H1 (cell line): ENCODE data around the gene GLOD4. TPM values are rescaled to one million over a fixed set of nuclear protein-coding genes. Genes with fewer than 3 reads are reported as not detected.

Source experiments
- CTCF ChIA-PET: fragments of 300-600 bp; sonication (Branson Sonifier 250); formaldehyde crosslinking; loops from one replicate; lab custom pipeline; 2021; ENCODE audit not compliant: partially characterized antibody; lab: Charles Lee
- POLR2A ChIA-PET: fragments of 300-600 bp; sonication (Branson Sonifier 250); formaldehyde crosslinking; loops from one replicate; lab custom pipeline; 2021; ENCODE audit warnings: inconsistent platforms; ENCODE audit not compliant: partially characterized antibody; lab: Charles Lee
- DNase-seq, 2 experiments: peaks; one replicate each; pipeline versions ENCODE4 v3.0.0 to v3.0.0-alpha.2; 2010 to 2022; ENCODE audit warnings: low spot score in 2 of 2, low read depth in 1 of 2, mixed read lengths in 1 of 2
- FAIRE-seq: peaks from 2 replicates; lab custom pipeline; 2011; peaks lifted over from hg19 to GRCh38; lab: Jason Lieb, UNC
- H2AFZ ChIP-seq: 2 replicates; pipeline ENCODE4 v1.8.1; 2012; ENCODE audit warnings: low read length, inconsistent platforms
- H2AK5ac ChIP-seq: 2 replicates; pipeline ENCODE4 v1.6.1; 2013; ENCODE audit warnings: low read depth, low read length
- H2BK120ac ChIP-seq: replicated peaks from 2 replicates; pipeline ENCODE3; 2013; ENCODE audit warnings: low read depth, low read length, inconsistent platforms
- H2BK12ac ChIP-seq: 2 replicates; pipeline ENCODE4 v1.6.1; 2013; ENCODE audit warnings: low read depth, low read length
- H2BK15ac ChIP-seq: 2 replicates; pipeline ENCODE4 v1.6.1; 2013; ENCODE audit warnings: low read length
- H2BK20ac ChIP-seq: 2 replicates; pipeline ENCODE4 v1.6.1; 2013; ENCODE audit warnings: low read length
- H2BK5ac ChIP-seq: 2 replicates; pipeline ENCODE4 v1.6.1; 2013; ENCODE audit warnings: low read depth, low read length
- H3K14ac ChIP-seq: 2 replicates; pipeline ENCODE4 v1.6.1; 2013; ENCODE audit warnings: inconsistent platforms; ENCODE audit not compliant: insufficient read length
- H3K18ac ChIP-seq: 2 replicates; pipeline ENCODE4 v1.6.1; 2013; ENCODE audit warnings: low read length; ENCODE audit errors: extremely low read depth
- H3K23ac ChIP-seq: 2 replicates; pipeline ENCODE4 v1.6.1; 2013; ENCODE audit warnings: inconsistent platforms; ENCODE audit not compliant: insufficient read length
- H3K23me2 ChIP-seq: 2 replicates; pipeline ENCODE4 v1.6.1; 2013; ENCODE audit warnings: low read depth, low read length
- H3K27ac ChIP-seq: 2 replicates; pipeline ENCODE4 v1.6.1; 2011; ENCODE audit warnings: low read depth, low read length, inconsistent platforms
- H3K27me3 ChIP-seq, 4 experiments: replicated peaks in 1 of 4; 1 replicate in 1 of 4; 2 replicates in 3 of 4; pipeline versions ENCODE4 v1.6.1 to v1.8.1; 2011 to 2013; ENCODE audit warnings: low read length in 3 of 4, mild to moderate bottlenecking in 3 of 4, inconsistent platforms in 2 of 4, mixed read lengths in 2 of 4, moderate library complexity in 1 of 4; ENCODE audit not compliant: control insufficient read depth in 3 of 4, insufficient read depth in 3 of 4; ENCODE audit errors: extremely low read depth in 1 of 4
- H3K36me3 ChIP-seq, 4 experiments: 2 replicates each; pipeline versions ENCODE4 v1.6.1 to v1.8.1; 2011 to 2013; ENCODE audit warnings: mild to moderate bottlenecking in 4 of 4, low read length in 3 of 4, moderate library complexity in 2 of 4, control low read depth in 1 of 4, inconsistent platforms in 1 of 4; ENCODE audit not compliant: insufficient read depth in 4 of 4, control insufficient read depth in 2 of 4
- H3K4ac ChIP-seq: replicated peaks from 2 replicates; pipeline ENCODE3; 2013; ENCODE audit warnings: low read length, low read depth, mixed read lengths, inconsistent platforms; ENCODE audit not compliant: insufficient read length
- H3K4me1 ChIP-seq, 4 experiments: replicated peaks in 1 of 4; 1 replicate in 1 of 4; 2 replicates in 3 of 4; pipeline versions ENCODE4 v1.6.1 to v1.8.1; 2011 to 2013; ENCODE audit warnings: low read length in 3 of 4, inconsistent platforms in 2 of 4, mixed read lengths in 1 of 4; ENCODE audit not compliant: insufficient read depth in 4 of 4, control insufficient read depth in 3 of 4
- H3K4me2 ChIP-seq, 2 experiments: 2 replicates each; pipeline versions ENCODE4 v1.6.1 to v1.8.1; 2011 to 2013; ENCODE audit warnings: low read depth in 2 of 2, low read length in 2 of 2, control low read depth in 1 of 2, inconsistent platforms in 1 of 2, mild to moderate bottlenecking in 1 of 2; ENCODE audit not compliant: insufficient read depth in 1 of 2
- H3K4me3 ChIP-seq, 4 experiments: fragments of 200-600, 300-600 bp in 1 of 4; sonication (generic), shearing (Covaris generic), sonication (Bioruptor Twin) in 1 of 4; 2 replicates each; pipeline versions ENCODE4 v1.5.1 to v1.8.1; 2011 to 2016; ENCODE audit warnings: low read length in 4 of 4, low read depth in 3 of 4, control low read depth in 2 of 4, inconsistent platforms in 2 of 4, mild to moderate bottlenecking in 2 of 4, mixed read lengths in 1 of 4, moderate library complexity in 1 of 4; ENCODE audit not compliant: insufficient read depth in 2 of 4; ENCODE audit errors: extremely low read depth in 1 of 4
- H3K56ac ChIP-seq: replicated peaks from 2 replicates; pipeline ENCODE3; 2013; ENCODE audit warnings: low read depth, mild to moderate bottlenecking, mixed read lengths, low read length, inconsistent platforms; ENCODE audit not compliant: insufficient read length
- H3K79me1 ChIP-seq: 2 replicates; pipeline ENCODE4 v1.6.1; 2013; ENCODE audit warnings: low read depth, low read length, control low read depth
- H3K79me2 ChIP-seq, 2 experiments: 2 replicates each; pipeline versions ENCODE4 v1.6.1 to v1.8.1; 2012 to 2013; ENCODE audit warnings: low read length in 2 of 2, mild to moderate bottlenecking in 2 of 2, inconsistent platforms in 1 of 2; ENCODE audit not compliant: insufficient read depth in 2 of 2, control insufficient read depth in 1 of 2
- H3K9ac ChIP-seq, 4 experiments: replicated peaks in 1 of 4; 1 replicate in 1 of 4; 2 replicates in 3 of 4; pipeline versions ENCODE4 v1.6.1 to v1.8.1; 2011 to 2013; ENCODE audit warnings: low read depth in 3 of 4, low read length in 3 of 4, control low read depth in 2 of 4, mild to moderate bottlenecking in 2 of 4, moderate library complexity in 2 of 4, inconsistent platforms in 1 of 4; ENCODE audit errors: extremely low read depth in 1 of 4
- H3K9me3 ChIP-seq, 2 experiments: 2 replicates each; pipeline versions ENCODE4 v1.6.1 to v1.8.1; 2012 to 2013; ENCODE audit warnings: mild to moderate bottlenecking in 2 of 2, moderate library complexity in 2 of 2, control low read depth in 1 of 2, inconsistent platforms in 1 of 2, low read depth in 1 of 2, low read length in 1 of 2, mixed read lengths in 1 of 2; ENCODE audit not compliant: insufficient read depth in 2 of 2
- H4K20me1 ChIP-seq, 2 experiments: replicated peaks in 1 of 2; 2 replicates each; pipeline versions ENCODE3 to v1.8.1; 2011 to 2013; ENCODE audit warnings: inconsistent platforms in 2 of 2, low read length in 2 of 2, mild to moderate bottlenecking in 1 of 2; ENCODE audit not compliant: insufficient read depth in 2 of 2, control insufficient read depth in 1 of 2
- H4K5ac ChIP-seq: 2 replicates; pipeline ENCODE4 v1.6.1; 2013; ENCODE audit warnings: low read length, low read depth, mixed read lengths, inconsistent platforms; ENCODE audit not compliant: insufficient read length
- H4K8ac ChIP-seq: 2 replicates; pipeline ENCODE4 v1.8.0; 2013; ENCODE audit warnings: mild to moderate bottlenecking, moderate library complexity, low read length, inconsistent platforms; ENCODE audit not compliant: insufficient read depth; ENCODE audit errors: extremely low read depth
- H4K91ac ChIP-seq: replicated peaks from 2 replicates; pipeline ENCODE3; 2013; ENCODE audit warnings: low read length, mixed read lengths, inconsistent platforms; ENCODE audit not compliant: insufficient read length
- HDAC2 ChIP-seq, 2 experiments: fragments of 300-600 bp in 1 of 2; sonication (generic) in 1 of 2; IDR thresholded peaks; 2 replicates each; pipeline ENCODE4 v1.6.1; 2011 to 2012; ENCODE audit warnings: low read depth in 2 of 2, low read length in 2 of 2, mild to moderate bottlenecking in 2 of 2, moderate library complexity in 2 of 2, borderline replicate concordance in 1 of 2, inconsistent platforms in 1 of 2
- KDM5A ChIP-seq: fragments of 200-600 bp; IDR thresholded peaks from 2 replicates; pipeline ENCODE4 v1.7.1; 2012; ENCODE audit warnings: mild to moderate bottlenecking, low read length, inconsistent platforms, mixed read lengths
- POLR2AphosphoS5 ChIP-seq: IDR thresholded peaks from 2 replicates; pipeline ENCODE4 v1.6.1; 2011; ENCODE audit warnings: low read depth, low read length
- POU5F1 ChIP-seq: IDR thresholded peaks from 2 replicates; pipeline ENCODE4 v1.6.1; 2011; ENCODE audit warnings: low read depth, mild to moderate bottlenecking, low read length, moderate library complexity
- RAD21 ChIP-seq, 2 experiments: IDR thresholded peaks in 1 of 2; conservative IDR thresholded peaks in 1 of 2; 2 replicates each; pipeline ENCODE4 v1.6.1; 2011; ENCODE audit warnings: low read depth in 2 of 2, low read length in 2 of 2, improper control_type of control experiment in 1 of 2, inconsistent platforms in 1 of 2, mild to moderate bottlenecking in 1 of 2, moderate library complexity in 1 of 2
- SRF ChIP-seq: IDR thresholded peaks from 2 replicates; pipeline ENCODE4 v1.6.1; 2011; ENCODE audit warnings: mild to moderate bottlenecking, low read depth, low read length, moderate library complexity
- SUZ12 ChIP-seq: fragments of 200-600 bp; sonication (generic); IDR thresholded peaks from 2 replicates; pipeline ENCODE4 v1.6.1; 2012; ENCODE audit warnings: mild to moderate bottlenecking, inconsistent platforms, low read length, moderate library complexity, mixed read lengths
- WGBS, 2 experiments: shearing (Covaris generic) in 1 of 2; methylation state at CpG; one replicate each; pipeline versions ENCODE4 v1.1.6 to v1.1.7; 2013 to 2015; ENCODE audit warnings: low lambda C conversion rate in 2 of 2, mixed read lengths in 2 of 2, inconsistent platforms in 1 of 2, low coverage in 1 of 2, missing lambda C conversion rate in 1 of 2; ENCODE audit not compliant: insufficient replicate concordance in 2 of 2, insufficient coverage in 1 of 2, insufficient read length in 1 of 2; ENCODE audit errors: extremely low coverage in 1 of 2, missing lambda C conversion rate in 1 of 2; 5-methylcytosine and 5-hydroxymethylcytosine counted together
- polyA plus RNA-seq, 7 experiments: library from polyadenylated mRNA; depleted of rRNA in 3 of 7; stranded (reverse) in 5 of 7; unstranded in 2 of 7; fragments of >200 nt in 5 of 7; fragments of 200-250 nt in 2 of 7; gene quantifications; 1 replicate in 5 of 7; 2 replicates in 1 of 7; 4 replicates in 1 of 7; pipeline versions ENCODE4 v1.2.1 to v1.2.3, GENCODE V29; 2011 to 2013; ENCODE audit warnings: missing spikeins in 2 of 7, mixed read lengths in 2 of 7
- total RNA-seq: library from RNA; stranded (reverse); fragmentation: NEBNext Ultra II Directional; extraction: Animal tissue kit (Norgen Biotek cat#: 25700); gene quantifications from 2 replicates; pipeline ENCODE4 v1.2.1, GENCODE V29; 2021
- TF ChIP-seq, protein P1 (sequence below), 3 experiments: IDR thresholded peaks; 1 replicate in 2 of 3; 2 replicates in 1 of 3; pipeline versions ENCODE4 v1.5.1 to v1.6.1; 2011; ENCODE audit warnings: low read length in 3 of 3, mild to moderate bottlenecking in 3 of 3, inconsistent platforms in 2 of 3, low read depth in 1 of 3, moderate library complexity in 1 of 3; ENCODE audit not compliant: insufficient read depth in 1 of 3; ENCODE audit errors: control extremely low read depth in 1 of 3

The GLOD4 gene
- total and polyA plus RNA-seq, 2 of the 8 experiments (the other 6 are each of a cell fraction or from before 2014, with no cell fraction given): 36.8 to 81.3 TPM

DNA sequence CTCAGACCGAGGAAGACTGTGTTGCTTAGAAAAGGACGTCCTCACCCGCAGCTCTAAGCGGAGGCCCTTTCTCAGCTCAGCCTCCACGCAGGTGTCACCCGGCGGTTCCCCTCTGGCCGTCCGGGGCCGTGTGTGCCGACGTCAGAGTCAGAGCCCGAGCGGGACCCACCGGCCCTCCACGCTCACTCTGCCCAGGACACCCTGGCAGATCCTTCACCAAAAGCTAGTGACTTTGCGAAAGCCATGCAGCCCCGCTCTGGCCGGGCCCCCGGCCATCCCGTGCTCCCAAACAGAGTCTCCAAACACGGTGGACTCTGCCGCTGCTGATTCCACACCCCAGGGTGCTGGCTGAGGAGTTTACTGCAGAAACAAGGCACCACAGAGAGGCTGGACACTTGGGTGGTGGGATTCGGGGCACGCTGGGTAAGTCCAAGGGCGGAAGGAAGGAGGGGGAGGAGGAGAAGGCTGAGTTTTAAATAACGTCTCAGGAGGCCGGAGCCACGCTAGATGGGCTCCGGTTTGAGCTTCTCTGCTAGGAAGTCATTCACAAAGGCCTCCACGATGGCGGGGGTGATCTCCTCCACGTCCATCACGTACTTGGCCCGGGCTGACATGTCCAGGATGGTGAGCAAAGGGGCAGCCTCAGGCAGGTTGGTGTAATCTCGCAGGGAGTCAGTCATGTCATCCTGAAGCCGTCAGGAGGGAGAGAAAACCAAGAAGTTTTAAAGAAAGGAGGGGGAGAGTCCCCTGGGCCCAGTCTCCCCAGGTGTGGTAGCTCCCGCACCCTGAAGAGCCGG lies 18.6 kb upstream of the GLOD4 start:
- CTCF ChIA-PET: interaction anchor here (0.6 to 17.5 kb wide), 9 partner anchors 10 to 226 kb away, joined by 3 to 258 read pairs (median 4); partner anchors contain the start of genes NXN and TIMM22
- TF ChIP-seq HDAC2 (IDR thresholded peaks at IDR 0.05; ENCODE audit: borderline replicate concordance in 1 of 2, low read depth in 2 of 2, low read length in 2 of 2) (no peak), KDM5A (no peak), POLR2AphosphoS5 (no peak), SRF (no peak), POU5F1 (no peak), SUZ12 (no peak), RAD21 (IDR thresholded peaks at IDR 0.05 in 1 of 2, conservative IDR thresholded peaks at IDR 0.05 in 1 of 2; ENCODE audit: low read depth in 2 of 2, low read length in 2 of 2) (no peak)
- TF ChIP-seq, protein P1, sequence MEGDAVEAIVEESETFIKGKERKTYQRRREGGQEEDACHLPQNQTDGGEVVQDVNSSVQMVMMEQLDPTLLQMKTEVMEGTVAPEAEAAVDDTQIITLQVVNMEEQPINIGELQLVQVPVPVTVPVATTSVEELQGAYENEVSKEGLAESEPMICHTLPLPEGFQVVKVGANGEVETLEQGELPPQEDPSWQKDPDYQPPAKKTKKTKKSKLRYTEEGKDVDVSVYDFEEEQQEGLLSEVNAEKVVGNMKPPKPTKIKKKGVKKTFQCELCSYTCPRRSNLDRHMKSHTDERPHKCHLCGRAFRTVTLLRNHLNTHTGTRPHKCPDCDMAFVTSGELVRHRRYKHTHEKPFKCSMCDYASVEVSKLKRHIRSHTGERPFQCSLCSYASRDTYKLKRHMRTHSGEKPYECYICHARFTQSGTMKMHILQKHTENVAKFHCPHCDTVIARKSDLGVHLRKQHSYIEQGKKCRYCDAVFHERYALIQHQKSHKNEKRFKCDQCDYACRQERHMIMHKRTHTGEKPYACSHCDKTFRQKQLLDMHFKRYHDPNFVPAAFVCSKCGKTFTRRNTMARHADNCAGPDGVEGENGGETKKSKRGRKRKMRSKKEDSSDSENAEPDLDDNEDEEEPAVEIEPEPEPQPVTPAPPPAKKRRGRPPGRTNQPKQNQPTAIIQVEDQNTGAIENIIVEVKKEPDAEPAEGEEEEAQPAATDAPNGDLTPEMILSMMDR (IDR thresholded peaks at IDR 0.05; ENCODE audit: control extremely low read depth in 1 of 3, insufficient read depth in 1 of 3, low read depth in 1 of 3, low read length in 3 of 3): no peak

More for the DNA sequence above, 18.6 kb upstream of the GLOD4 start:
- DNase-seq (no peak), FAIRE-seq (no peak)
- Histone ChIP-seq H3K4me1 (peaks cover 0 to 5% (median 4%) of the 10 kb centered on the region in 4 experiments; a peak in 3 of 7 replicates), H3K79me1 (no peaks in the 10 kb centered on the region; the same call in 1 of the 2 replicates), H3K14ac (no peak overlapping the region), H3K4me2 (no peak overlapping the region), H4K5ac (no peak overlapping the region), H3K4ac (no peak overlapping the region), H3K79me2 (no peaks in the 10 kb centered on the region), H2AK5ac (no peak overlapping the region), H3K36me3 (peaks cover 0 to 6% (median 0%) of the 10 kb centered on the region in 4 experiments; a peak in 2 of 8 replicates), H3K18ac (no peak overlapping the region), H3K9me3 (no peaks in the 10 kb centered on the region), H3K23ac (no peak overlapping the region), H3K23me2 (no peaks in the 10 kb centered on the region), H3K27ac (no peak overlapping the region), H3K9ac (no peak overlapping the region), H4K8ac (peak overlapping the region; percentile 14; the same call in 1 of the 2 replicates), H2BK5ac (no peak overlapping the region; the same call in 1 of the 2 replicates), H2BK15ac (no peak overlapping the region), H3K4me3 (no peak overlapping the region), H3K56ac (no peak overlapping the region), H2AFZ (no peak overlapping the region), H4K20me1 (peaks cover 1 to 3% of the 10 kb centered on the region in 2 experiments), H2BK12ac (no peak overlapping the region), H4K91ac (no peak overlapping the region), H3K27me3 (no peaks in the 10 kb centered on the region), H2BK20ac (no peak overlapping the region), H2BK120ac (no peak overlapping the region)
- WGBS, 2 experiments: 91% methylated on average over 31 of the region's 39 CpGs; no CpG with 5 or more reads in 1 of the 2 experiments
- POLR2A ChIA-PET: interaction anchor here (1.5 to 2.4 kb wide), 2 partner anchors 12 to 180 kb away, joined by 5 to 8 read pairs; partner anchors contain the start of gene NXN
